NCI-H187 treated with DMSO at 0.1 percent for 48 hours (cell line): ENCODE measurements around the gene MRRF.
"Not testable (repeated sequence)": the region's sequence is repeated elsewhere in the genome, so short reads cannot be mapped to it uniquely, and the experiment has no call there.

ENCODE experiments used
- DNase-seq: peaks from one replicate; lab custom pipeline; 2025; lab: John Stamatoyannopoulos, UW

Gene MRRF

DNA sequence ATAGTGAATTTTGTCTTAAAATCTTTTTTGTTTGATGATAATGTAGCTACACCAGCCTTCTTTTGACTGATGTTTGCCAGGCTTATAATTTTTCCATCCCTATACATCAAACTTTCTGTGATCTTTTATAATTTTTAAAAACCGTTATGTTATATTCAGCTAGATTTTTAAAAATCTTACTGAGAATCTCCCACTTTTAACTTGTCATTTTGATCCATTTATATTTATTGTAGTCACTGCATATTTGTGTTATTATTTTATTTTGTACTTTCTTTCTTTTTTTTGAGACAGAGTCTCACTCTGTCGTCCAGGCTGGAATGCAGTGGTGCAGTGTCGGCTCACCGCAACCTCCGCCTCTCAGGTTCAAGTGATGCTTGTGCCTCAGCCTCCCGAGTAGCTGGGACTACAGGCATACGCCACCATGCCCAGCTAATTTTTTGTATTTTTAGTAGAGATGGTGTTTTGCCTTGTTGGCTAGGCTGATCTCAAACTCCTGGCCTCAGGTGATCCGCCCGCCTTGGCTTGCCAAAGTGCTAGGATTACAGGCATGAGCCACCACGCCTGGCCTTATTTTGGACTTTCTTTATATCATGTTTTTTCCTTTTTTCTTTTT, 12.7 kb downstream of the MRRF start:
- DNase-seq, result no peak

- DNase-seq, result no peak
Observed at GRCh38 chr9:122281368-122281767, 16.7 kb downstream of the MRRF start.

- no peak for DNase-seq
Observed at GRCh38 chr9:122286764-122287163, 22.1 kb downstream of the MRRF start.

- no peak for DNase-seq
Observed at GRCh38 chr9:122287214-122287720, 22.6 kb downstream of the MRRF start.

- DNase-seq, result no peak
Observed at GRCh38 chr9:122291458-122291857, 26.8 kb downstream of the MRRF start.

- no peak for DNase-seq
Observed at GRCh38 chr9:122294531-122294930, 29.8 kb downstream of the MRRF start.

DNA sequence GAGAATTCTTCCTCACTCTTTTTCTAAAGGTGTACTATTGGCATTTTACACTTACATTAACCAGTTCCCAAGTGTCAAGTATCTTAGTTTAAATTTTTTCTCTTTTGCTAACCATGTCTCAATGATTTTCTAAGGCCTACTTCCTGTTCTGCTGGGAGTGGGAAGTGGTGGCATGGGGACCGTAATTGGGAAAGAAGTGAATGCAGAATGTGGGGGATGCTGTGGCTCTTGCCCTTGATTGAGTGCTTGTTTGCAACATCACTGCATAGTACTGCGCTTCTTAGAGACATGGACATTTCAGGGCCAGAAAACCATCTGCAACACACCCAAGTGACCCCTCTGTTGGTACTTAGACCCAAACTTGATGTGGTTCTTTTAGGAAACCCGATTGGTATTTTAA, 32.8 kb downstream of the MRRF start:
- no peak for DNase-seq

DNA sequence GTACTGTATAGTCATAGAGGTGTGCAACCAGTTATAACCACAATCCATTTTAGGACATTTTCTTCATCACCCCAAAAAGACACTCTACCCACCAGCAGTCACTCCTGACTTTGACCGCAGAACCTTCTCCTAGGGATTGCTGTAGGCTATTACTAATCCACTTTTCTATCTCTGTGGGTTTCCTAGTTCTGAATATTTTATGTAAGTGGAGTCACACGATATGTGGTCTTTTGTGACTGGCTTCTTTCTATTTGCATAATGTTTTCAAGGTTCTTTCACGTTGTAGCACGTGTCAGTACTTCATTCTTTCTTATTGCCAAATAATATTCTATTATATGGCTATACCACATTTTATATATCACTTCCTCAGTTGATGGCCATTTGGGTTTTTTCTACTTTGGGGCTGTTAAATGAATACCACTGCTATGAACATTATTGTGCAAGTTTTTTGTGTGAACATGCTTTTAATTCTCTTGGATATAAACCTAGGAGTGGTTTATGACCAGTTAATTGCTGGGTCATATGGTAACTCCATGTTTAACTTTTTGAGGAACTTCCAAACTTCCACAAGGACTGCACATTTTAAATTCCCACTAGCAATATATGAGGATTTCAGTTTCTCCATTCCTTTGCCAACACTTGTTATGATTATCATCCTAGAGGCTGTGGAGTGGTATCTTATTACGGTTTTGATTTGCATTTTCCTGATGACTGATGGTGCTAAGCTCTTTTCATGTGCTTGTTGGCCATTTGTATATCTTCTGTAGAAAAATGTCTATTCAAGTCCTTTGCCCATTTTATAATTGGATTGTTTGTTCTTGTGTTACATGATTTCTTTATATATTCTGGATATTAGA, 37.8 kb downstream of the MRRF start:
- DNase-seq, result no peak

DNA sequence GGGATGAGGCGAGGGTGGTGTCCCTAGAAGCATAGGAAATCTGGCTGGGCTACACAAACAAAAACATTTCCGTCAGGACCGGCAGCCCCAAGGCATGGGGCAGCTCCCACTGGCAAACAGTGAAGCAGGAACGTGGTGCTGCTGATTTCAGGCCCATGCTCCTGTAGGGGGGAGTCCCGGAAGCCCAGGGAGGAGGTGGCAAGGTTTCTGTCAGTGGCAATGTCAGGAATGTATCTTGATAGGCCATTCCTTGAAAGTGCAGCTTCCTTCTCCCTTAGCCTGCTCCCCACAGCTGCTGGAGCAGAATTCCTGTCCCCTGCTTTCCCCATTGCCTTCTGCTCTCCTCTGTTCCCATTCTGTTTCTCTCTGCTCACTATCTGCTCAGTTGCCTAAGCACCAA, 42.4 kb downstream of the MRRF start:
- no peak for DNase-seq

DNA sequence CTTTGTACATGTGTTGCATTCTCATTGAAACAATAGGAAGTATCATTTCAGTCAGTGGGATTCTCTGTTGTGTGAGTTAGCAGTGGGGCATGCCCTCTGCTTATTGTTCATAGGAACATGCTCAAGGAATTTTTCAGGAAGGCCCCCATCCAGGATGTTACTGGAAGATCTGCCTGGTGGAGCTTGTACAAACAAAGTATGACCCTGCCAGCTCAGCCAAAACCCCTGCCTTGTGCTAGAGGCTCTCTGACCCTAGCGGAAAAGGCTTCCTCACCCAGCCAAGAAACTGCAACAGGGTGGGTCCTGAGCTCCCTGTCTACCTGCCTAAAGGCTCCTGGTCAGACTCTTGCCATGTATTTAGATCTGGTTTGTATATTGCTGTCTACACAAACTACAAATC, 43.2 kb downstream of the MRRF start:
- no peak for DNase-seq

DNA sequence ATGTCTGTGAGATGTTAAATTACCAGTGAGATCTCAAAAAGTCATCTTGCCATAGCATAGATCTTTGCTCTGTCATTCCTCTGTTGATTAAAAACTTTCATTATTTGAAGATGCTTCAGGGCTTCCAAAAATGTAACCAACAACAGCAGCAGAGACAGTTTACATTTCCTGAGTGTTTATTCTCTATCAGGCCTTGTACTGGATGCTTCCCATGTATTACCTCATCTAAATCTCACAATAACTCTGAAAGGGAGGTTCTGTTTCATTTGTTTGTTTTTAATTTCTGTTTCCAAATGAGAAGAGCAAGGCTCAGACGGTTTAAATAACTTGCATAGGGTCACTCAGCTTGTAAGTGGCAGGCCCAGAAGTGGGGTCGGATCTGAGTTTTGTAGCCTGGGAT, 45.2 kb downstream of the MRRF start:
- no peak for DNase-seq

GRCh38 chr9:122314165-122314564, 49.5 kb downstream of the MRRF start:
- no peak for DNase-seq

GRCh38 chr9:122315534-122315933, 50.9 kb downstream of the MRRF start:
- no peak for DNase-seq

DNA sequence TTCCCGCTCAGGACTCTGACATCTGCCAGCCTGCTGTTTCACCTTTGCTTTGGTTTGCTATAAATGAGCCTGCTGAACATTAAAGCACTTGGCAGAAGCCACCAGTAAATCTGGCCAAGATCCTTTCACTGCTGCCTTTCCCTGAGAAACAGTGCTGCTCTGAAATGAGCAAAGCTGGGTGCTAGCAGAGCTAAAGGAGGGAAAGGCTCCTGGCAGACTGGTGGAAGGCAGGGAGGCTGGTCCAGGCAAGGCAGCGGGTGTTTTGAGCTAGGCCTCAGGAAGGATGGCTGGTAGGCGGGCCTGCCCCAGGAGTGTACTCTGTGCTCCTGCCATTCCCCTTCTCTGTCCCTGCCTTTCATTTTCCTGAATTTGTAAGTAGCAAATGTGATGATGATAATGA, 53.6 kb downstream of the MRRF start:
- no peak for DNase-seq

DNA sequence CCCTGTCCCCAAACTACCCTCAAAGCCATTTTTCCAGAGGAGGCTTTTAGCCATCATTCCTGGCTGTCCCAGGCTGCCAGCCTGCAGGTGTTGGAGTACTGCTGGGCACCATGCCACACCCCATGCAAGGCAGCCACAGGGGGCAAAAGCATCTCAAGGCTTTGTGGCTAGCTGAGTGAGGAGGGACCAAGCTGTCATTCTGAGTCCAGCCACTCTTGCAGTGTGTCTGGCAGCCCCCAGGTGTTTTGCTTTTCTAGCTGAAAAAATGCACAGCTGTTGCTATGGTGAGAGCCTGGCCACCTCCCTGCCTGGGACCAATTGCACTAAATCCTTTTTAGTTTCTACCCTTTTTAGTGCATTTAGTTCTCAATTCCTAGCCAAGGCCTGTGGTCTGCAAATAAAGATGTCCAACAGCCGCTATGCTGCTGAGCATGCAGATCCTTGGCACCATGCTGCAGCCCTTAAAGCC, 55.8 kb downstream of the MRRF start:
- DNase-seq, result no peak

DNA sequence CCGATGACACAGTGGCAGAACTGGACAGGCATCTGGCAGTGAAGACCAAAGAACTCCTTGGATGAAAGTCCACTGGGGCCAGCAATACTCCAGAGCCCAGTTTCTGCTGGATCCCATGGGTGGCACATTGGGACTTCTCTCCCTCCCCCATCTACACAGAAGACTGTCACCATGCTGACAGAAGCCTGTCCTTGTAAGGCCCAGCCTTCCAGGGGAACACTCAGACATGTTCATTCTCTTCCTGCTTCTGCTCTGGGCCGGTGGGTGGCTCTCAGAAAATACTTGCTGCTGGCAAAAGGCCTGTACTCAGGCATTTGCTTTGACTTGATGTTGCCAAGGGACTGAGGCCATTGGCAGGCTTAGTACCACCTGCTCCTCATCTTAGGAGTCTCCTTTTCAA, 57.9 kb downstream of the MRRF start:
- no peak for DNase-seq

DNA sequence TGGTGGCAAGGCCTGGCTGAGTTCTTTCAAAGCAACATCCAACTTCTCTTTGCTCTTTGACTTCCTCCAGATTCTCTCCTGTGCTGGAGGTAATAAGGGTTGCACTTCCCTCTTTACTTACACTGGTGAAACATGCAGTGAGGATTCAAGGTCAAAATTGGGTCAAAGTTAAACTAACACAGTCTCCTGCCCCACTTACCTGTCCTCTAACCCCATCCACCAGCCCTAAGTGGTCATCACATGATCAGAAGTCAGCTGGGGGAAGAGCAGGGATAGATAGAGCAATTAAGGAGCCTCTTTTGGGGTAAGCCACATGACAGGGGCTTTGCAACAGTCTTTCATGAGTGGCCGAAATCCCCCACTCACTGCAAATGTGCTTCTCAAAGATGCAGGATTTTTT, 60.0 kb downstream of the MRRF start:
- not testable (repeated sequence) for DNase-seq

- DNase-seq, result no peak
Observed at GRCh38 chr9:122325124-122325523, 60.4 kb downstream of the MRRF start.

GRCh38 chr9:122327175-122327574, 62.5 kb downstream of the MRRF start:
- no peak for DNase-seq

- no peak for DNase-seq
Observed at GRCh38 chr9:122329597-122329996, 64.9 kb downstream of the MRRF start.

- DNase-seq, result not testable (repeated sequence)
Observed at GRCh38 chr9:122330466-122330865, 65.8 kb downstream of the MRRF start.

- DNase-seq, result no peak
Observed at GRCh38 chr9:122331523-122331927, 66.8 kb downstream of the MRRF start.

DNA sequence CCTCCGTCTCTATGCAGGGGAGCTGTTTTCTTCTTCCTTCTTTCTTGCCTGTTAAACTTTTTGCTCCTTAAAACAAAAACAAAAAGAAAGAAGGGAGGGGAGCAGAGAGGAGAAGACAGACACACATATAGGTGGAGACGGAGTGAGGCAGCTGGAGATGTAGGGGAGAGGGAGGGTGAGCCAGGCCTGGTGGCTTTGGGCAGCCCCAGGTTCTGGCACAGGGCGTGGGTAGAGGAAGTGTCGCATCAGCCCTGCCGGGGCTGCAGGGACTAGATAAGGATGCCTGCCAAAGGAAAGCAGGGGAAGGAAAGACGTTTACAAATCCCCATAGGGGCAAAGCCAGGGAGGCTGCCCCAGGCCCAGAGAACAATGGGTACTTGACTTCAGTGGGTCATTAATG, 67.4 kb downstream of the MRRF start:
- DNase-seq, result no peak
